AG20443 (cell line): ENCODE measurements around the gene HLA-DPA1.
A peak's percentile ranks its signal among the peaks of the same experiment; 100 is the strongest.

Experiments
- DNase-seq: peaks from one replicate; pipeline ENCODE4 v3.0.0; 2012; ENCODE audit warnings: low spot score, mixed read lengths

Gene HLA-DPA1

DNA sequence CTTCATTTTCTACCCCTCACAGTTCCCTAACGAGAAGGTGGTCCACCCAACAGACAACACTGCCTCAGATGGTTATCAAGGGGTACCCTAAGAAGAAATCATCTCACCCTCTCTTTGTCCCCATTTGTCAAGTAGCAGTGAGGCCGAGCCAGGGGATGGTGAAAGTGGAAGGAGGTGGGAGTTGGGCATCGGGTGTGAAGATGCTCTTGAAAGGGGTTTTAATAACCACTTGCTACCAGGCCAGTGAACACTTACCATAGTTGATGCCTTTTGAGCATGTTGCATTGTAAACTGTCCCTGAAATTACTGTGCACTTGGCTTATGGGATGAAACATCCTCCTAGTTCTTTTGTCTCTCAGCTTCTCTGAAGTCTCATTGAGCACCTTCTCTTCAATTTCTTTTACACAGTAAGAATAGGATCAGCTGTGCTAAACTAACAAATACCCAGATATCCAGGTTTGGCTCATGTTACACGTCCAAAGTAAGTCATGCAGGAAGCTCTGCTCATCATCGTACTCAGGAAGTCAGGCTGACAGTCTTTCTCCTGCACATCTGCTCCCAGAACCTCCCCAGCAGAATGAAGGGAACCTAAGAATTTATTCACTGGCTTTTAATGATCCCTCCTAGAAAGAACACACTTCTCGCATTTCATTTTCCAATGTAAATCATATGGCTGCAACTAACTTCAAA is 15.6 kb upstream of the HLA-DPA1 start:
- DNase-seq, result no peak

DNA sequence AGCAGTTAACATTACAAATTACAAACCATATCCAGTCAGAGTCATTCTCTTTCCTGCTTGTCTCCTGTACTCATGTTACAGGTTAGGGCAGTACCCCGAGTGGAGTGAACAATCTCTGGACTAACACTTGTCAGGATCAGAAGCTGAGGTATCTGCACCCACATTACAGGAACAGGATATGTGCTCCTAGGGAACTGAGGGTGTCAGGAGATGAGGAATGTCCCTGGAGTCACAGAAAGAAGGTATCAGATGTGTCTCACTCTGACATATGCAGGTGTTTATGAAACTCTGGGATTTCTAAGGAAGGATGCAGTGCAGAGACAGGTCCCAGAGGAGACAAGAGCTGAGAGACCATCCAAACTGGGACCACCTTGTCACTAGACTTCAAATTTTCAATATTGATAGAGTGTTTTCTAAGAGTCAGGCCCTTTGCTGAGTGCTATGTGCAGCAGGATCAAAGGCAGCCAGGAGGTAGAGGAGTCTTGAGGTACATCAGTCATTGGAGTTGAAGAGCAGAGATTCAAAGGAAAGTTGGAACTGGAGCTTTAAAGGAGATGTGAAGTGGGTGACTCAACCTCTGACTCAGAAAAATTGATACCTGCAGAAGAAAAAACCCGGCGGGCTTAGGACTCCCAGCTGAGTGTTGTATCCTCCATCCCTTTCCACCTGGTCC is 14.9 kb upstream of the HLA-DPA1 start:
- DNase-seq, result no peak

DNA sequence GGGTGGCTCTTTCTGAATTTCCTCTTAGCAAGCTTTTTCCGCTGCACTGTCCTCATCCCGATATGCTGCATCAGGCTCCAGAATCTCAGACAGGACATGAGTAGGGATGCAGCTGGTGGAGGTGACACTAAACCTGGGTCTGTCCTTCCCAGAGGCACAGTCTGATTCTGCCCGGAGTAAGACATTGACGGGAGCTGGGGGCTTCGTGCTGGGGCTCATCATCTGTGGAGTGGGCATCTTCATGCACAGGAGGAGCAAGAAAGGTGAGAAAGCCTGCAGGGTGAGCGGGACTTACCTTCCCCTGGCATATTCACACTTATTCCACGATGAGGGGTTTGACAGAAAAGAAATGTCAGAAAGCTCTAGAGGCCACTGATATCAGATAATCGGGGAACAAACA is 12.2 kb upstream of the HLA-DPA1 start:
- DNase-seq, result no peak

DNA sequence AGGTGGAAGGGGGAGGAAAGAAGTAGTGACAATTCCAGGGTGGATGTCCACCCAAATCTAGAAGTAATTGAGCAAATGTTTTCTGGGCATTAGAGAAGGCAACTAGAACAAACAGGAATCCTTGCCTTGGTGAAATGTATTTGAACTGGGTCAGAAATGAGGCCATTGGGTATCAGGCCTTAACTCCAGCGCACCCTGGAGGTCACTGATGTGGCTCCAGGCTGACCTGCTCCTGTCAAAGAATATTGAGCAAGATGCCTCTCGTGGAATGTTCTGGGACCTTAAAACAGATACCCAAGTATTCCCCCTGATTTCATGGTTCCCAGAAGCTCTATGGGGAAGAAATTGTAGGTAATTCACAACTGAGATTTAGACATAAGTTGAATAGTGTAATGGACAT is 9.3 kb upstream of the HLA-DPA1 start:
- DNase-seq, result peak; percentile 54

DNA sequence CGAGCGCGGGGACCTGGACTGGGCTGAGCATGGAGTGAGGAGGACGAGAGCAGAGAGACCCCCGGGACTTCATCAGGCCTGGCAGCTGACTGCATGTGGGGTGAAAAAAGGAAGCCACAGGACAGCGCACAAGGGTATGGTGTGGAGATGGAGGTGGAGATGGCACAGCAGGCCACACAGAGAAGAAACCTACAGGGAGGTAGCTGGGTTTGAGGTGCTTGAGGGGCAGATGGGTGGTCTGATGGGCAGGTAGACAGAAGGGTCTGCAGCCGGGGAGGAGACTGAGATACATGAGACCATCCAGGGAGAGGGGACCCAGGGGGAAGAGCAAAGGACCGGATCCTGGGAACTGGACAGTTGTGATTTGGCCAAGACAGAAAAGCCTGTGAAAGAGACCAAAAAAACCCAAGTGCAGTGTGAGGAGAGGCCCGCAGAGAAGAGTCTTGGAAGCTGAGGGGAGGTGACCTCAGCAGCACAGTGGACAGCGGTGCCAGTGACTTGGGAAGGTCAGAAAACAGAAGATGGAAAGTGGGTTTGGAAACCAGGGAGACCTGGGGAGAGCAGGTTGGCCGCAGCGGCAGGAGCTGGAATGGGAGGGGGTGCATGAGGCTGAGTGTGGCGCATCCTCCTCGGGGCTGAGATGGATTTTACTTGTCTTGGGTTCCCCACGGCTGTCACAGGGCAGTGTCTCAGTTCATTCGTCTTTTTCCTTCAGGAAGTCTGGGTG is 7.8 kb upstream of the HLA-DPA1 start:
- no peak for DNase-seq

DNA sequence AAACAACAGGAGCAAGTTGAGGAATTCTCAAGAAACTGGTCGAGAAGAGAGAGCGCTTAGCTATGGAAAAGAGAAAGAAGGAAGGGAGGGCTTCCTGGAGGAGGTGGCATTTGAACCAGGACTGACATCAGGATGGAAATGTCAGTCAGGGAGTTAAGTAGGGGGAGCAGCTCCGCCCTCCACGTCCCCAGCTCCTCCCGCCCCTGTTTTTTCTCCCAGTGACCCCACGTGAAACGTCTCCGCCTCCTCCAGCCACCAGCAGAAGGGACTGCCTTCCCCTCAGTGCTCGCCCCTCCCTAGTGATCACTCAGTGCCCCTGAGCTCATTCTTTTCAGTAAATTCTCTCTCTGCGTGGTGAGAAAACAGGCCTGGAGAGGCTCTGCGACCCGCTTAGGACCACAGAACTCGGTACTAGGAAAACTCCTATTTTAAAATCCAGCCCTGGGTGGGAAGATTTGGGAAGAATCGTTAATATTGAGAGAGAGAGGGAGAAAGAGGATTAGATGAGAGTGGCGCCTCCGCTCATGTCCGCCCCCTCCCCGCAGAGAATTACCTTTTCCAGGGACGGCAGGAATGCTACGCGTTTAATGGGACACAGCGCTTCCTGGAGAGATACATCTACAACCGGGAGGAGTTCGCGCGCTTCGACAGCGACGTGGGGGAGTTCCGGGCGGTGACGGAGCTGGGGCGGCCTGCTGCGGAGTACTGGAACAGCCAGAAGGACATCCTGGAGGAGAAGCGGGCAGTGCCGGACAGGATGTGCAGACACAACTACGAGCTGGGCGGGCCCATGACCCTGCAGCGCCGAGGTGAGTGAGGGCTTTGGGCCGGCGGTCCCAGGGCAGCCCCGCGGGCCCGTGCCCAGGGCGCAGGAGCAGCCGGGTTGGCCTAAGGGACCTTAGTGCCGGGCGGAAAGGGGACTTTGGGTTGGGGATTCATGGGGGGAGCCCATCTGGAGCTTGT is 7.0 kb upstream of the HLA-DPA1 start:
- peak; percentile 77 for DNase-seq

DNA sequence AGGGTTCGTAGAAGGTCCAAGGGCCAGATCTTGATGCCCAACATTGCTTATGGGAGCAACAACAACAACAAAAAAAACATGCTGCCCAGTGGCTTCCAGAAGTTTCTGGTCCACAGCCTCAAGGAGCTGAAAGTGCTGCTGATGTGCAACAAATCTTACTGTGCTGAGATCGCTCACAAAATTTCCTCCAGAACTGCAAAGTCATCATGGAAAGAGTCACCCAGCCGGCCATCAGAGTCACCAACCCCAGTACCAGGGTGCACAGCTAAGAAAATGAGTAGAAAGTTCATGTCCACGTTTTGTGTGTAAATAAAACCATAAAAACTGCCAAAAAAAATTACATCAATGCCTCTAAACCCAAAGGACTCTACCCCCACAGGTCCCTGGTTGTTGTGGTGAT is 6.1 kb upstream of the HLA-DPA1 start:
- DNase-seq, result no peak

DNA sequence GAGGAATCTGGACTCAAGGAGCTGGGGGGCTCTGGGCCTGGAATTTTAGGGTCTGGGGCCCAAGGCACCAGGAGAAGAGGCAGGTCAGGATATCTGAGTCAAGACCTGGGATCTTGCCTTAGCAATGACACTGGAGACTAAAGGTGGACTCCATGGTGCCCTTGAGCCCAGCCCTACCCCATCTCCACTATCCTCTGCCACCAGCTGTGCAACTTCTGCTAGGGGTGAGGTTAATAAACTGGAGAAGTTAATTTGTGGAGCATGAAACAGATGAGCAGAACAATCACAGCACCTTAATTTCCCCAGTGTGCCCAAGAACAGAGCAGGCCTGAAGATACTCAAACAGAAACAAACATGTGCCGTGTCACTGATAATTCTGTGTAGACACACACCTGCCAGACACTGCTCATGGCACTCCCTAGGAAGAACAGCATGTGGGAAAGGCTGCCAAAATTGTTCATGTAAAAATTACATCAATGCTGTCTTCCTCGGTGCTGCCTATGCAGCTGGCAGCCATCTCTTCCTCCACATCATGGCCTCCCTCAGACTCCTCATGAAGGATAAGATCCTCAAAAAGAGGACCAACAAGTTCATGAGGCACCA is 5.6 kb upstream of the HLA-DPA1 start:
- DNase-seq, result no peak

DNA sequence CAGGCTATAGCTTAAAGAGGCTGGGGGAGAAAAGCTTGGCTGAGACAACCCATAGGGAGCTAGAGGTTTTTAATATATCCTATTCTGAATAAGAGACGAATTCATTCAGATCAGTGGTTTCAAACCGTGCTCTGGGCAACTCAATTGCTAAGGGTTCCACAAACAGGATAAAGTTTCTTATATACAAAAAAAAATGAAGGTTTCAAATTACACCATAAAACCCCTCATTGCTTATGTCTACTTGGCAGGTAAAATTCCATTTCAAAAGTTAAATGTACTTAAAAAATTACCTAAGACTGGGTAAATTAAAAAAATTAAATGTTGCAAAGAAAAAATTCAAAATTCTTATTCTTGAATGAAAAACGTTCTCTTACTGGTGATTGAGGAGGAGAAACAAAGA is 5.0 kb upstream of the HLA-DPA1 start:
- no peak for DNase-seq

DNA sequence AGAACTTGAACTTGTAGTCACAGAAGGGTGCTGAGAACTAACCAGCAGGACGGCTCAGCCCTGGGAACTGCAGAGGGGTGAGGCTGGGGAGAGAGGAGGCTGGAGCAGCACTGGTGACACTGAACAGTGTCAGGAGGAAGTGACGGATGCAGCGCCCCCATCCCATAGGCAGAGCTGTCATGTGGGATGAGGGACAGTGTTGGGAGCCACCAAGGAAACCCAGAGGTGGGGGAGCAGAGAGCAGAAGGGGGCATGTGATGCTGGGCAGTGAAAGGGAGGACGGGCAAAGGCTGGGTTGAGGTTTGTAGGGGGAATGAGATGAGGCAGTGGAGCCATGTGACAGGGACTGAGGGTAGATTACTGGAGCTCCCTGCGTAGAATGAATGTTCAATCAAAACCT is 4.5 kb upstream of the HLA-DPA1 start:
- no peak for DNase-seq

DNA sequence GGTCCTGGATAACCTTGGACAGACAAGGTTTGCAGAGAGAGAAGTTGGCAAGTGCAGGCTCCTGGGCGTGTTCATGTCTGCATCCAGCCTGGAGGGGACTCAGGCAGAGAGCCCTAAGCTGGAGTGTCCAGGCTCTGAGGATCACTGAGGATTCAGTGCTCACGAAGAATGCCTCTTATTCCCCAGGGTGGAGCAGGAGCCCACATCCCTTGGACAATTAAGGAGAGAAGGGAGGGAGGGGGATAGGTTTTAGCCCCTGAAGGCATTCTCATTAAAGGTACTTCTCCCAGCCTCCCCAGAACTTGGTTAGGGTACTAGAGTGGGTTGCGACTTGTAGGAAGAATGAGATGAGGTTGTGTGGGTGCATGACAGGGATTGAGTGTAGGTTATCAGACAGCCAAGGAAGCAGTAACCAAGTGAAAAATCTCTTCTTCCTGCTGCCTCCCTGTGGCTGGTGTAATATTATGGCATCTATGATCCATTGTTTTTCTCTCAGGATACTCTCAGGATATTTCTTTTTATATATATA is 3.0 kb upstream of the HLA-DPA1 start:
- no peak for DNase-seq

DNA sequence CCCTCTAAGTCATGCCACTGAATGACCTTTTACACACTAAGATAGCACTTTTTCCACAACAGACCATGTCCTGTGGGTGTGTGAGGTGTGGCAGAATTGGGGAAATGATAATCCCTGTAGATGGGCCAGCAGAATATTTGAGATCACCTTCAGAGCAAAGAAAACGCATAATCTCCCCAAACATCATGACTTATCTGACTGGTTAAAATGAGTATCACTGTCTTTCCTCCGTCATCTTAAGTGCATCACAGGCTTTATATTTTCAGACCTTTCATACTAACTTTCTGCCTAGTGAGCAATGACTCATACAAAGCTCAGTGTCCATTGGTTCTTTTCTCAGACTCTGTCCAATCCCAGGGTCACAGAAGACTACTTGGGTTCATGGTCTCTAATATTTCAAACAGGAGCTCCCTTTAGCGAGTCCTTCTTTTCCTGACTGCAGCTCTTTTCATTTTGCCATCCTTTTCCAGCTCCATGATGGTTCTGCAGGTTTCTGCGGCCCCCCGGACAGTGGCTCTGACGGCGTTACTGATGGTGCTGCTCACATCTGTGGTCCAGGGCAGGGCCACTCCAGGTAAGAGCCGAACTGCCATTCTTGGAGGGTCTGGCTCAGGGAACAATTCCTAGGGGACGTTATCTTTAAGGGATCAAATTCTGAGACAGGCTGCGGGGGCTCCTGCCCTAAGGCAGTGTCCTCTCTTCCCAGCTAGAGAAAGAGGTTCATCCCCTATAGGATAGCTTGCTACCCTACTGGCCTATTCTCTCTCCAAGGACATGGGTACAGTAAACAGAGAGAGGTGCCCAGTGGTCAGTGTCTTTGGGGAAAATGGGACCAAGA is 2.3 kb upstream of the HLA-DPA1 start, which contains the start of gene HLA-DPB1:
Gene HLA-DPB1, plus strand, starts transcription at position 423 of the 838 bp plus-strand sequence. Its CDS starts 52 bp downstream, at position 475.
- DNase-seq, result peak; percentile 78

DNA sequence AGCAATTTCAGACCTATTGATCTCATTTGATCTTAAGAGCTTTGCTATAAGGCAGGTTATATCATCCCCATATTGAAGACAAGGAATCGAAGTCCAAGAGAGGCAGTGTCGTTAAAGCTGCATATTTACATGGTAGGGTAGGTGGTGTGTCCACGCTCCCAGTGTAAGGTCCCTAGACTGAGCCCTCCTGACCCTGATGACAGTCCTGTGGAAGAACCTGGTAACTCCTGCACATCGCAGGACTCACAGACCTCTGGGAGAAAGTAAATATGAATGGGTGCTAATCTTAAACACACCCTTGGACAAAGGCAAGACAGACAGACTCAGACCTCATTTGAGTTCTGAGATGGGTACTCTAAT is 1.7 kb upstream of the HLA-DPA1 start:
- no peak for DNase-seq

DNA sequence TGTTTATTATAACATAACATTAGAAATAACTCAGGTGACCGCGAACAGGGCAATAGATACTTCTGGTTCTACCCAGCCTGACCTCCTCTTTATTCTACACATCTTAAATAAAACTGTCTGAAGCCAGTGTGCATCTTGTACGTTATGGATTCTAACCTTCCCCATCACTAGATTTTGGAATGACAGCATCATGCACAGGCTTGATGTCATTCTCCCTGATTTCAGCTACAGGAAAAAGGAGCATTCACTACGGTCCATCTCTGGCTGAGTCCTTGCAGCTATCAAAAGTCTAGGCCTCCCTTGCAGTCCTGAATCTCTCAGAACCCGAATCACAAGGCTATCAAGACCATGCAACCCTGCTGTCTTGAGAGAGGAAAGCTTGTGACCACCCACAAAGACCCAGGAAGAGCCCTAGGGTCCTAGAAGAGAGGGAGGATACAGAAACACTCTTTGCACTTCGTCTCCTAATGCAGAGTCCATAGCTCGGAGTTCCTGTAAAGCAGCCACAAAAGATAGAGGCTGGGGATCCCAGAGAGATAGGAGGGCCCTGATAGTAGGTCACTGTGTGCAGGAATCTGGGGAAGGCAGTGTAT is 845 bp downstream of the HLA-DPA1 start:
- DNase-seq, result no peak

DNA sequence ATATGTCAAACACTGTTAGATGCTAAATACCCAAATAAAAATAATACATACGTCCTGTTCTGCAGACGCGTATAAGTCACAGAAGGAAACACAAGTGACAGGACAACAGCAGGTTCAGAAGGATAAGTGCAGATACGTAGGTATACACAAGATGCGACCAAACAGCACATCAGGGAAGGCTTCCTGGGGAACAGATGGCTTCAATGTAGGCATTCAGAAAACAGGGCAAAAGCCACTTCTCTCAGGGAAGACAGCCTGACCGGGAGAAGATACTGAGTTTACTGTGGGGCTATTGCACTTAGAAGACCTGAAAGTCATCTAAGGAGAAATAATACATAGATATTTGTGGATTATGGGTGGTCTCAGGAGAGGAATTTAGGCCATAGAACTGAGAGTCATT is 1.9 kb downstream of the HLA-DPA1 start:
- no peak for DNase-seq

DNA sequence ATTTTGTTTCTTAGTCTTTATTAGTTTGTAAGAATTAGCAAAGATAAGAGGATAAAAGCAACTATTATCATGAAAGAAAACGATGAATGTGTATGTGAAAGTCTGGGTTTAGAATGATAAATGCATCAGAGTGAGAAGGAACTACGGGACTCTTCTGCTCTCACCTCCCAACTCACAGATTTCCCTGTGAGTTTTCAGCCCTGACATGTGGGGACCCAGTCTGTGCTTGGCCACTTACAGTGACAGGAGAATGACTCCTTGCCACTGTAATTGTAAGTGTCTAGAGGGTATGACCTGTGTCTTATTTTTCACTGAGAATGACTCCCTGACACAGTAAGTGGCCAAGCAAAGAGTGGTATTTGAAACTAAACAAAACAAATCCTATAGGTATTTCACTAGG is 2.5 kb downstream of the HLA-DPA1 start:
- DNase-seq, result no peak

DNA sequence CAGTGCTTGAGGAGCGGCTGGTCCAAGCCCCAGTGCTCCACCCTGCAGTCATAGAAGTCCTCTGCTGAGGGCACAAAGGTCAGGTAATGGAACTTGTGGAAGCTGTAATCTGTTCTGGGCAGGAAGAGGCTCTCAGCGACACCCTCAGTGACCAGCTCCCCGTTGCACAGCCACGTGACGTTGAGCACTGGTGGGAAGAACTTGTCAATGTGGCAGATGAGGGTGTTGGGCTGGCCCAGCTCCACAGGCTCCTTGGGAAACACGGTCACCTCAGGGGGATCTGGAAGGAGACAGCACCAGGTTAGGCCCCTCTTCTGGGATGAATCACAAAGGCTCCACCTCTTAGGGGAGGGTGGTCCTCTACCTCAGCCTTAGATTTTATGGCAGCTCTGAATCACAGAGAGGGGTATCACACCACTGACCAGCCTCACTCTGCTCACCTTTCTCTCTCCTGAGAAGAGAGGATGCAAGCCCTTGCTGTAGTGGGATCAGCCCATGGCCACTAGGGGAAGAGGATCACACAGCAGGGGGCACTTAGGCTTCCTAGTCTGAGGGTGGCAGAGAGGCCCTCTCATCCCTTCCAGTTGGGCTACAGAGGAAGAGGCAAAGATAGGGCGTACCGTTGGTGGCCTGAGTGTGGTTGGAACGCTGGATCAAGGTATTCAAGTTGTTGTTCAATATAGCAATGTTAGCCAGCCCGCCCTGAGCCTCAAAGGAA is 4.3 kb downstream of the HLA-DPA1 start:
- no peak for DNase-seq

DNA sequence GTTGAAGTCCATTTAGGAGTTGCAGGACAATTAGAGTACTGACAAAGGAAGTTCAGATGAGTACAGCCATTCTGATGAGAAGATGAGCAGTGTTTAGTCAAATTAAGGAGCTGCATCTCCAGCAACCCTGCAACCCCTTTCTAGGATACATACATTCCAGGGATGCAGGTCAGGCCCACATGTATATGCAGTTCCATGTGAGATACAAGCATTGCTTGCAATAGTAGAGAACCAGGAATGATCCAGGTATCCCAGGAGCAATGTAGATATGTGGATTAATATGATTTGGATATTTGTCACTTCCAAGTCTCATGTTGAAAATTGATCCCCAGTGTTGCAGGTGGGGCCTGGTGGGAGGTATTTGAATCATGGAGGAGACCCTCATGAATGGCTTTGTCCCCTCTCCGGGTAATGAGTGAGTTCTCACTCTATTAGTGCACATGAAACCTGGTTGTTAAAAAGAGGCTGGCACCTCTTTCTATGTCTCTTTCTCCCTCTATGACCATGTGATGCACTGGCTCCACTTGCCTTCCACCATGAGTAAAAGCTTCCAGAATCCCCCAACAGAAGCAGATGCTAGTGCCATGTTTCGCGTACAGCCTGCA is 6.4 kb downstream of the HLA-DPA1 start:
- DNase-seq, result no peak

DNA sequence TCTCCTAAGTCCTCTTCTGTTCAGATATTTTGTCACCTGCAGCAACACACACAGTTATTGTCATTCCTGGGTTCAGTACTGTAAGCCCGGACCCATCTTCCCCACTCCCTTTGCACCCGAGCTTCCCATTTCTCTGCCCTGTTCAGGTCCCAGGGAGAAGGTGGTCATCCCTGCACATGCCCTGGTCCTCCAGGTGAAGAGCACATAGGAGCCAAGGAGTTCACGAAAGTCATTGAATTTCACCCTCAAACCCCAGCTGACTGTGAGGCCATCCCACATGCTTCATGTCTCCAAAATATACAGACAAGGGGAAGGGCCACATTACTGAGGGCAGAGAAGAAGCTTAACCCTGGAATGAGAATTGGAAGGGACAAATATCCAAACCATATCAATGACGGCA is 8.1 kb downstream of the HLA-DPA1 start:
- no peak for DNase-seq
